ENCODE results near the gene RPF1.
A peak's percentile ranks its signal among the peaks of the same experiment; 100 is the strongest.

Gene RPF1

DNA sequence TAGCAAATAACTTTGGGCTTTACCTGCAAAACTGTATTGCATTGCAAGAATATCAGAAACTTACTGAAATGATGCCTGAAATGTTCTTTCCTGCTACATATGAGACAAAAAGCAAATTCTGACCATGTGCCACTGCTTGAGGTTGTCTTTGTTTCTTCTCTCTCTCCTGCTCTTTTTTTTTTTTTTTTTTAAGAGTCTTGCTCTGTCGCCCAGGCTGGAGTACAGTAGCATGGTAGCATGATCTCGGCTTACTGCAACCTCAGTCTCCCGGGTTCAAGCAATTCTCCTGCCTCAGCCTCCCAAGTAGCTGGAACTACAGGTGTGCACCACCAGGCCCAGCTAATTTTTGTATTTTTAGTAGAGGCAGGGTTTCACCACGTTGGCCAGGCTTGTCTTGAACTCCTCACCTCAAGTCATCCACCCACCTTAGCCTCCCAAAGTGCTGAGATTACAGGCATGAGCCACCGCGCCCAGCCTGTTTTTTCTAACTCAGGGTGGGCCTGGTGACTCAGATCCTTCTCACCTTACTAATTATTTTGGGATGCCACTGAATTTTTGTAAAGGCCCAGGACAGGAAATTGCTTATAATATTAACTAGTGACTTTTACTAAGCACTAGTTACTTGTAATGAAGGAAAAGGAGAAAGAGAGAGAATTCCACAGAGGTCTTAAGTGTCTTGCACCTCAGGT lies 44.8 kb upstream of the RPF1 start:
- H3K9ac ChIP-seq (ENCODE audit: low read length), result no peak overlapping the region
- H3K9me2 ChIP-seq (replicated peaks; ENCODE audit: insufficient read depth, low read length), result no peaks in the 10 kb centered on the region
- peak overlapping the region; percentile 68 for H3K4me2 ChIP-seq (ENCODE audit: low read depth, low read length, poor library complexity, severe bottlenecking)
- H3K4me3 ChIP-seq (ENCODE audit: insufficient read depth, low read length, poor library complexity, severe bottlenecking), result no peak overlapping the region
- no peaks in the 10 kb centered on the region for H3K79me2 ChIP-seq (ENCODE audit: insufficient read depth, low read length)
- H3K27ac ChIP-seq (ENCODE audit: low read depth, low read length), result no peak overlapping the region
- H3F3A ChIP-seq (ENCODE audit: insufficient read depth), result no peaks in the 10 kb centered on the region; the same call in 1 of the 2 replicates
- H3K27me3 ChIP-seq (ENCODE audit: low read length), result no peaks in the 10 kb centered on the region
- TF ChIP-seq, protein P1, sequence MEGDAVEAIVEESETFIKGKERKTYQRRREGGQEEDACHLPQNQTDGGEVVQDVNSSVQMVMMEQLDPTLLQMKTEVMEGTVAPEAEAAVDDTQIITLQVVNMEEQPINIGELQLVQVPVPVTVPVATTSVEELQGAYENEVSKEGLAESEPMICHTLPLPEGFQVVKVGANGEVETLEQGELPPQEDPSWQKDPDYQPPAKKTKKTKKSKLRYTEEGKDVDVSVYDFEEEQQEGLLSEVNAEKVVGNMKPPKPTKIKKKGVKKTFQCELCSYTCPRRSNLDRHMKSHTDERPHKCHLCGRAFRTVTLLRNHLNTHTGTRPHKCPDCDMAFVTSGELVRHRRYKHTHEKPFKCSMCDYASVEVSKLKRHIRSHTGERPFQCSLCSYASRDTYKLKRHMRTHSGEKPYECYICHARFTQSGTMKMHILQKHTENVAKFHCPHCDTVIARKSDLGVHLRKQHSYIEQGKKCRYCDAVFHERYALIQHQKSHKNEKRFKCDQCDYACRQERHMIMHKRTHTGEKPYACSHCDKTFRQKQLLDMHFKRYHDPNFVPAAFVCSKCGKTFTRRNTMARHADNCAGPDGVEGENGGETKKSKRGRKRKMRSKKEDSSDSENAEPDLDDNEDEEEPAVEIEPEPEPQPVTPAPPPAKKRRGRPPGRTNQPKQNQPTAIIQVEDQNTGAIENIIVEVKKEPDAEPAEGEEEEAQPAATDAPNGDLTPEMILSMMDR (IDR thresholded peaks at IDR 0.05; ENCODE audit: insufficient read depth, low read length, poor library complexity, severe bottlenecking), result no peak
- no peak for TF ChIP-seq EZH2phosphoT487 (conservative IDR thresholded peaks at IDR 0.05; ENCODE audit: low read length)
- peak overlapping the region; percentile 90 for H2AFZ ChIP-seq (ENCODE audit: low read depth, low read length, severe bottlenecking)
- no peaks in the 10 kb centered on the region for H3K36me3 ChIP-seq (ENCODE audit: low read length)
- no peaks in the 10 kb centered on the region for H4K20me1 ChIP-seq (ENCODE audit: low read depth, low read length)
- H3K9me3 ChIP-seq (ENCODE audit: insufficient read depth, low read length), result no peaks in the 10 kb centered on the region

DNA sequence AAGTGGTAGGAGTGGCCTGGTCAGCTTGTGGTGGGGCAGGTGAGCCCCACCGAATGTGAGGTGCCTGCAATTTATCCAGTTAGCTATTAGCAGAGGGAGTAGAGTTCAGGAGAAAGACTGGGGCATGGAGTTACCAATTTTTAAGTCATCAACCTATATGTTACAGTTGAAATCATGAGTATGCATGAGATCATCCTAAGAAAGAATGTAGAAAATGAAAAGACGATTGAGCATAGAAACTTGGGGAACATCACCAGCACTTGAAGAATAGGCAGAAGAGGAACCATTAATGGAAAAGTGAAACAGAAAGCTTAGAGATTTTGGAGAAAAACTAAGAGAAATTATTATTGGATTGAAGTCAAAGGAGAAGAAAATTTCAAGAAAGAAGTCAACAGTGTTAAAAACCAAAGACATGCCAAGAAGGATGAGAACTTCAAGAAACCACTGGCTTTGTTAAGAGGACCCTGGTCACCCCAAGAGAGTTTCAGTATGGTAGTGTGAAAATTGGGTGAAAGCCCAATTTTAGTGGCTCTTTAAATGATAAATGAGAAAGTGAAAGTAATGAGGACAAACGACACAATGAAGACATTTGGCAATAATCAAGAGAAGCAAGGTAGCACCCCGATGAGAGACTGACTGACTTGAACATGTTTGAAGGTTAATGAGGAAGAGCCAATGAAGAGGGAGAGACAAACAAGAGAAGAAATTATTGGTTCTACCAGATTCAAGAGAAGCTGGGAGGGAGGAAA lies 44.1 kb upstream of the RPF1 start:
- no peaks in the 10 kb centered on the region for H3K36me3 ChIP-seq (ENCODE audit: low read length)
- no peaks in the 10 kb centered on the region for H3K9me3 ChIP-seq (ENCODE audit: insufficient read depth, low read length)
- H2AFZ ChIP-seq (ENCODE audit: low read depth, low read length, severe bottlenecking), result peak overlapping the region; percentile 53
- no peaks in the 10 kb centered on the region; the same call in 1 of the 2 replicates for H3F3A ChIP-seq (ENCODE audit: insufficient read depth)
- TF ChIP-seq, protein P1 (IDR thresholded peaks at IDR 0.05; ENCODE audit: insufficient read depth, low read length, poor library complexity, severe bottlenecking), result no peak
- TF ChIP-seq EZH2phosphoT487 (conservative IDR thresholded peaks at IDR 0.05; ENCODE audit: low read length), result no peak
- no peak overlapping the region for H3K9ac ChIP-seq (ENCODE audit: low read length)
- no peaks in the 10 kb centered on the region for H3K79me2 ChIP-seq (ENCODE audit: insufficient read depth, low read length)
- H3K27ac ChIP-seq (ENCODE audit: low read depth, low read length), result no peak overlapping the region
- no peaks in the 10 kb centered on the region for H3K9me2 ChIP-seq (replicated peaks; ENCODE audit: insufficient read depth, low read length)
- H3K4me3 ChIP-seq (ENCODE audit: insufficient read depth, low read length, poor library complexity, severe bottlenecking), result no peak overlapping the region
- H3K27me3 ChIP-seq (ENCODE audit: low read length), result no peaks in the 10 kb centered on the region
- H4K20me1 ChIP-seq (ENCODE audit: low read depth, low read length), result no peaks in the 10 kb centered on the region
- peak overlapping the region; percentile 28 for H3K4me2 ChIP-seq (ENCODE audit: low read depth, low read length, poor library complexity, severe bottlenecking)

DNA sequence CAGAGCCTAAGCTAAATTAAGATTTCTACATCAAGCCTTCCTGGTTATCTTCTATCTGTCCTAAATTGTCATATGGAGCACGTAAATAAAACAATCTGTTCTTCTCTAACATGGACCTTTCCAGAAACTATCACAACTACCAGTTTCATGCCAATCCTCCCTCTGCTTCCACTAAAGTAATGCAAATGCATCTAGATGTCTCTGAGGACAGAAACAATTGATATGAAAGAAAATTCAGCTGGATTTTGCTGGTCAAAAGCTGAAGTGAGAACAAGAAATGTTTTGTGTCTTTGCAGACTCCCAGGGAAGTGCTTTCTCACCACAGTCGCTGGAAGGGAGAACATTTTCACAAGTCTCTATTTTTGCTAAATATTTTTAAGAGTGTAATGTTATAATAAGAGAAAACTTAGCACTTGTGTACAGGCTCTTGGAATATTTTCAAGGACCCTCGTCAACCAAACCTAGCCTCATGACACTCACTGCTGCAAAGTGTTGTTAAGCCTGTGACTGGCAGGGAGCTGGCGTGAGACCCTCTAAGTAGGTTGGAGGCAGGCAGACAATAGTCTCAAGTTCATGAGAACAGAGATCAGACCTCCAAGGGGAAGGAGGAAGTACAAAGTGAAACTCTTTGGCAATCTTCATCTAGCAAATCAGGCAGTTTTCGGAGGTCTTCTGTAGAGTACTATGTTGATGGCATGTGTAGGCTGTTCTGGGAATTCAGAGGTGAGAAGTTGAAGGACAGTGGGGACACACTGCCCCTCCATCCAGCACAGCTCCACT lies 42.0 kb upstream of the RPF1 start:
- H3K9me3 ChIP-seq (ENCODE audit: insufficient read depth, low read length), result no peaks in the 10 kb centered on the region
- no peaks in the 10 kb centered on the region for H3K9me2 ChIP-seq (replicated peaks; ENCODE audit: insufficient read depth, low read length)
- TF ChIP-seq, protein P1 (IDR thresholded peaks at IDR 0.05; ENCODE audit: insufficient read depth, low read length, poor library complexity, severe bottlenecking), result no peak
- TF ChIP-seq EZH2phosphoT487 (conservative IDR thresholded peaks at IDR 0.05; ENCODE audit: low read length), result no peak
- no peaks in the 10 kb centered on the region for H4K20me1 ChIP-seq (ENCODE audit: low read depth, low read length)
- no peaks in the 10 kb centered on the region; the same call in 1 of the 2 replicates for H3F3A ChIP-seq (ENCODE audit: insufficient read depth)
- H3K79me2 ChIP-seq (ENCODE audit: insufficient read depth, low read length), result no peaks in the 10 kb centered on the region
- peak overlapping the region; percentile 29 for H3K4me3 ChIP-seq (ENCODE audit: insufficient read depth, low read length, poor library complexity, severe bottlenecking)
- peak overlapping the region; percentile 60 for H3K4me2 ChIP-seq (ENCODE audit: low read depth, low read length, poor library complexity, severe bottlenecking)
- H3K27ac ChIP-seq (ENCODE audit: low read depth, low read length), result no peak overlapping the region
- H3K27me3 ChIP-seq (ENCODE audit: low read length), result no peaks in the 10 kb centered on the region
- peak overlapping the region; percentile 32 for H3K9ac ChIP-seq (ENCODE audit: low read length)
- H3K36me3 ChIP-seq (ENCODE audit: low read length), result no peaks in the 10 kb centered on the region
- peak overlapping the region; percentile 87 for H2AFZ ChIP-seq (ENCODE audit: low read depth, low read length, severe bottlenecking)

All from SU-DHL-6 (cell line).